NCI-H1105 (cell line): ENCODE results near the gene RBM44.

Experiments
- DNase-seq: peaks from one replicate; lab custom pipeline; 2025; lab: John Stamatoyannopoulos, UW

Gene RBM44

GRCh38 chr2:237870754-237871651 is 72.4 kb downstream of the RBM44 start:
- DNase-seq: no peak

GRCh38 chr2:237872178-237872887 is 73.8 kb downstream of the RBM44 start:
- DNase-seq: no peak

- no peak for DNase-seq
Measured at GRCh38 chr2:237873421-237873831, 74.8 kb downstream of the RBM44 start.

- DNase-seq: no peak
Measured at GRCh38 chr2:237873897-237874551, 75.4 kb downstream of the RBM44 start.

- DNase-seq: no peak
Measured at GRCh38 chr2:237874585-237875161, 76.1 kb downstream of the RBM44 start.

- no peak for DNase-seq
Measured at GRCh38 chr2:237875256-237876060, 76.9 kb downstream of the RBM44 start.

GRCh38 chr2:237876061-237876526 is 77.5 kb downstream of the RBM44 start:
- DNase-seq: no peak

- no peak for DNase-seq
Measured at GRCh38 chr2:237876532-237876931, 78.0 kb downstream of the RBM44 start.

- no peak for DNase-seq
Measured at GRCh38 chr2:237876951-237877491, 78.4 kb downstream of the RBM44 start.

- no peak for DNase-seq
Measured at GRCh38 chr2:237877576-237878307, 79.2 kb downstream of the RBM44 start.

GRCh38 chr2:237878321-237879057 is 79.9 kb downstream of the RBM44 start:
- DNase-seq: no peak

- DNase-seq: no peak
Measured at GRCh38 chr2:237879058-237879430, 80.5 kb downstream of the RBM44 start.

GRCh38 chr2:237879991-237880560 is 81.5 kb downstream of the RBM44 start:
- DNase-seq: no peak

GRCh38 chr2:237882510-237883481 is 84.2 kb downstream of the RBM44 start:
- DNase-seq: no peak

GRCh38 chr2:237883951-237884446 is 85.4 kb downstream of the RBM44 start:
- DNase-seq: no peak

- no peak for DNase-seq
Measured at GRCh38 chr2:237884681-237885080, 86.1 kb downstream of the RBM44 start.

- no peak for DNase-seq
Measured at GRCh38 chr2:237885111-237885930, 86.7 kb downstream of the RBM44 start.
